ENCODE data around the gene GPC3. TPM values are rescaled to one million over a fixed set of nuclear protein-coding genes. Genes with fewer than 3 reads are reported as not detected.

GPC3 gene
- polyA plus RNA-seq, 2 of the 4 experiments (the other 2 are of a cell fraction) = not detected

DNA sequence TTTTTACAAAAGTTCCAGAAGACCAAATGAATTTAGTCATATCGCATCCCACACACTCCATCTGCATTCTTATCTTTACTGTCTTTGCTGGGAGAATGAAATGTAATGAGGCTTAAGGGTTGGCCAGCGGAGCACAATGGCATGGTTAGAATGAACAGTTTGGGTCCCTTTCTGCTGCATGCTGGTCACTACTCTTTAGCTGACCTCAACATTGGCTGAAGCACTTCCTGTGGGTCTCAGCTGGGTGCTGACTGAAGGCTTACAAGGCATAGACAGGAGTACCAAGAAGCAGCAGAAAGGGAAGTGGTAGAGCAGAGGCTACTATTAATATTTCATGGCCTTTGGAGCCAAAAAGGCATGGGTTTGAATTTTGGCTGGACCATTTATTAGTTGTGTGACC lies 410.7 kb downstream of the GPC3 start:
- TF ChIP-seq ZNF302 (CRISPR knock-in tag; IDR thresholded peaks at IDR 0.05) (no peak), NPAS2 (CRISPR knock-in tag; IDR thresholded peaks at IDR 0.05; ENCODE audit: borderline replicate concordance) (no peak), RAD21 (conservative IDR thresholded peaks at IDR 0.05 in 1 of 2, IDR thresholded peaks at IDR 0.05 in 1 of 2) (no peak), SMC3 (IDR thresholded peaks at IDR 0.05) (no peak), SREBF2 (IDR thresholded peaks at IDR 0.05) (no peak), FOXS1 (CRISPR knock-in tag; IDR thresholded peaks at IDR 0.05) (no peak), HOXB13 (CRISPR knock-in tag; IDR thresholded peaks at IDR 0.05; ENCODE audit: low read depth) (no peak), CBX2 (IDR thresholded peaks at IDR 0.05; ENCODE audit: borderline replicate concordance, low read depth) (no peak), BHLHE40 (IDR thresholded peaks at IDR 0.05; ENCODE audit: low read depth, low read length) (no peak), POLR2A (IDR thresholded peaks at IDR 0.05; ENCODE audit: low read length) (no peak)
- TF ChIP-seq, protein P1, sequence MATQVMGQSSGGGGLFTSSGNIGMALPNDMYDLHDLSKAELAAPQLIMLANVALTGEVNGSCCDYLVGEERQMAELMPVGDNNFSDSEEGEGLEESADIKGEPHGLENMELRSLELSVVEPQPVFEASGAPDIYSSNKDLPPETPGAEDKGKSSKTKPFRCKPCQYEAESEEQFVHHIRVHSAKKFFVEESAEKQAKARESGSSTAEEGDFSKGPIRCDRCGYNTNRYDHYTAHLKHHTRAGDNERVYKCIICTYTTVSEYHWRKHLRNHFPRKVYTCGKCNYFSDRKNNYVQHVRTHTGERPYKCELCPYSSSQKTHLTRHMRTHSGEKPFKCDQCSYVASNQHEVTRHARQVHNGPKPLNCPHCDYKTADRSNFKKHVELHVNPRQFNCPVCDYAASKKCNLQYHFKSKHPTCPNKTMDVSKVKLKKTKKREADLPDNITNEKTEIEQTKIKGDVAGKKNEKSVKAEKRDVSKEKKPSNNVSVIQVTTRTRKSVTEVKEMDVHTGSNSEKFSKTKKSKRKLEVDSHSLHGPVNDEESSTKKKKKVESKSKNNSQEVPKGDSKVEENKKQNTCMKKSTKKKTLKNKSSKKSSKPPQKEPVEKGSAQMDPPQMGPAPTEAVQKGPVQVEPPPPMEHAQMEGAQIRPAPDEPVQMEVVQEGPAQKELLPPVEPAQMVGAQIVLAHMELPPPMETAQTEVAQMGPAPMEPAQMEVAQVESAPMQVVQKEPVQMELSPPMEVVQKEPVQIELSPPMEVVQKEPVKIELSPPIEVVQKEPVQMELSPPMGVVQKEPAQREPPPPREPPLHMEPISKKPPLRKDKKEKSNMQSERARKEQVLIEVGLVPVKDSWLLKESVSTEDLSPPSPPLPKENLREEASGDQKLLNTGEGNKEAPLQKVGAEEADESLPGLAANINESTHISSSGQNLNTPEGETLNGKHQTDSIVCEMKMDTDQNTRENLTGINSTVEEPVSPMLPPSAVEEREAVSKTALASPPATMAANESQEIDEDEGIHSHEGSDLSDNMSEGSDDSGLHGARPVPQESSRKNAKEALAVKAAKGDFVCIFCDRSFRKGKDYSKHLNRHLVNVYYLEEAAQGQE (IDR thresholded peaks at IDR 0.05) = no peak
- TF ChIP-seq, protein P2, sequence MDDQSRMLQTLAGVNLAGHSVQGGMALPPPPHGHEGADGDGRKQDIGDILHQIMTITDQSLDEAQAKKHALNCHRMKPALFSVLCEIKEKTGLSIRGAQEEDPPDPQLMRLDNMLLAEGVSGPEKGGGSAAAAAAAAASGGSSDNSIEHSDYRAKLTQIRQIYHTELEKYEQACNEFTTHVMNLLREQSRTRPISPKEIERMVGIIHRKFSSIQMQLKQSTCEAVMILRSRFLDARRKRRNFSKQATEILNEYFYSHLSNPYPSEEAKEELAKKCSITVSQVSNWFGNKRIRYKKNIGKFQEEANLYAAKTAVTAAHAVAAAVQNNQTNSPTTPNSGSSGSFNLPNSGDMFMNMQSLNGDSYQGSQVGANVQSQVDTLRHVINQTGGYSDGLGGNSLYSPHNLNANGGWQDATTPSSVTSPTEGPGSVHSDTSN (IDR thresholded peaks at IDR 0.05) = no peak
- Histone ChIP-seq H3K27ac (no peak overlapping the region), H3K4me2 (no peak overlapping the region), H3K4me1 (no peaks in the 10 kb centered on the region), H3K9me3 (no peaks in the 10 kb centered on the region), H3K4me3 (no peak overlapping the region)
- FAIRE-seq = no peak
- ChIA-PET POLR2A (no interaction called here), CTCF (no interaction called here)
- ATAC-seq = no peak
- DNase-seq (ENCODE audit: low read depth in 1 of 2, low spot score in 1 of 2) = no peak
- WGBS (ENCODE audit: missing lambda C conversion rate) = 7% methylated on average over 2 of the region's 2 CpGs

DNA sequence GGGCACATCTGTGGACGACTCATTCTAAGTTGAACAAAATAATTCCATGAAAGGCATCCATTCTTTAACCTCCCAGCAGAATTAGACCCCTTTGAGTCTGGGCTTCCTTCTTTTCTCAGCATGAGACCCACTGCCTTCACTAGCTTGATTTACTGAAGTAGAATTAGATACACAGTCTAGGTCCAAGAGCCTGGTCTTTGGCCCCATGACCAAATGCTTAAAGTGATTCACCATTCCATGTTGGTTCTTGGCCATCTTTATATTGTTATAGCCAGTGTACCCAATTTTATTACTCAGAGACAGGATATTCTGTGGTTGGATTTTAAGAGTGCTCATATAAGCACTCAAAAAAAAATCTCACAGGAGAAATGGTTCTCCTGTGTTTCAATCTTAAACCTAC lies 414.8 kb downstream of the GPC3 start:
- Histone ChIP-seq H3K27ac (no peak overlapping the region), H3K4me3 (no peak overlapping the region), H3K4me2 (no peak overlapping the region), H3K9me3 (no peaks in the 10 kb centered on the region), H3K4me1 (no peaks in the 10 kb centered on the region)
- no peak for DNase-seq (ENCODE audit: low read depth in 1 of 2, low spot score in 1 of 2)
- WGBS (ENCODE audit: missing lambda C conversion rate) = 0% methylated on average over 1 of the region's 1 CpG
- FAIRE-seq = no peak
- no peak for ATAC-seq
- CTCF ChIA-PET = no interaction called here
- TF ChIP-seq HEYL (CRISPR knock-in tag; IDR thresholded peaks at IDR 0.05) (no peak), BHLHE40 (IDR thresholded peaks at IDR 0.05; ENCODE audit: low read depth, low read length) (no peak), NPAS2 (CRISPR knock-in tag; IDR thresholded peaks at IDR 0.05; ENCODE audit: borderline replicate concordance) (no peak), RNF2 (IDR thresholded peaks at IDR 0.05; ENCODE audit: borderline replicate concordance, low read depth) (no peak), EHMT2 (IDR thresholded peaks at IDR 0.05; ENCODE audit: low read depth) (no peak), MYC (IDR thresholded peaks at IDR 0.05; ENCODE audit: borderline replicate concordance, low read length) (no peak), EP300 (IDR thresholded peaks at IDR 0.05) (no peak), ZC3H11A (IDR thresholded peaks at IDR 0.05) (no peak), CBX2 (IDR thresholded peaks at IDR 0.05; ENCODE audit: borderline replicate concordance, low read depth) (no peak)
- TF ChIP-seq, protein P1 (IDR thresholded peaks at IDR 0.05) = no peak
- POLR2A ChIA-PET = no interaction called here
